ENCODE data around the gene TRABD2A. TPM values are rescaled to one million over a fixed set of nuclear protein-coding genes. Genes with fewer than 3 reads are reported as not detected.
A peak's percentile ranks its signal among the peaks of the same experiment; 100 is the strongest.

Gene TRABD2A
- total and polyA plus RNA-seq, 2 experiments from 2014 or later: not detected

DNA sequence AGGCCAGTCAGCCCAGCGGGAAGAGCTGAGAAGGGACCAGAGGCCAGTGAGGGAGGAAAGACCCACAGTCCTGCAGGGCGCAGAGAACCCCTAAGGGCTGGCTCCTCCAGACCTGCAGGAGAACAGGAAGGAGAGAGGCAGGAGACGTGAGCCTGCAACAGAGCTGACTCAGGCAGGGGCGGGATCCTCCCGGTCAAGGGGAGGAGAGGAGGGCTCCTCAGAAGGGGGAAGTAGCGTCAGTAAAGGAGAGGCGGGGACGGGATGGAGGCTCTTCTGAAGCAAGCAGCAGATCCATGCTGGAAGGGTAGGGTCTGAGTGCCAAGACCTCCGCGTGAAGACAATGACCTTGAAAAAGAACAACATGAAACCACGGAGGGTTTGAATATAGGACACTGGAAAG, 50.8 kb downstream of the TRABD2A start:
- Histone ChIP-seq H3K9me3 (ENCODE audit: low read depth) (no peaks in the 10 kb centered on the region), H3K36me3 (no peaks in the 10 kb centered on the region), H3K4me3 (no peak overlapping the region), H3K4me1 (ENCODE audit: low read depth) (no peaks in the 10 kb centered on the region), H3K27ac (no peak overlapping the region), H3K27me3 (no peaks in the 10 kb centered on the region)
- DNase-seq (ENCODE audit: low read depth in 1 of 2, low spot score in 1 of 2): peak in 1 of 2 donors; percentile 18
- no peak for TF ChIP-seq CTCF (IDR thresholded peaks at IDR 0.05; ENCODE audit: low read depth, low read length)

GRCh38 chr2:84829693-84830092, 51.2 kb downstream of the TRABD2A start:
- DNase-seq (ENCODE audit: low read depth in 1 of 2, low spot score in 1 of 2): no peak
- H3K9me3 ChIP-seq (ENCODE audit: low read depth): no peaks in the 10 kb centered on the region
- H3K36me3 ChIP-seq: no peaks in the 10 kb centered on the region
- no peak overlapping the region for H3K27ac ChIP-seq
- no peaks in the 10 kb centered on the region for H3K4me1 ChIP-seq (ENCODE audit: low read depth)
- no peak overlapping the region for H3K4me3 ChIP-seq
- no peaks in the 10 kb centered on the region for H3K27me3 ChIP-seq
- no peak for TF ChIP-seq CTCF (IDR thresholded peaks at IDR 0.05; ENCODE audit: low read depth, low read length)

- Histone ChIP-seq H3K36me3 (no peaks in the 10 kb centered on the region), H3K4me1 (ENCODE audit: low read depth) (no peaks in the 10 kb centered on the region), H3K4me3 (no peak overlapping the region), H3K27me3 (no peaks in the 10 kb centered on the region), H3K9me3 (ENCODE audit: low read depth) (no peaks in the 10 kb centered on the region), H3K27ac (no peak overlapping the region)
- no peak for TF ChIP-seq CTCF (IDR thresholded peaks at IDR 0.05; ENCODE audit: low read depth, low read length)
- no peak for DNase-seq (ENCODE audit: low read depth in 1 of 2, low spot score in 1 of 2)
Measured at GRCh38 chr2:84827978-84828575, 52.8 kb downstream of the TRABD2A start.

DNA sequence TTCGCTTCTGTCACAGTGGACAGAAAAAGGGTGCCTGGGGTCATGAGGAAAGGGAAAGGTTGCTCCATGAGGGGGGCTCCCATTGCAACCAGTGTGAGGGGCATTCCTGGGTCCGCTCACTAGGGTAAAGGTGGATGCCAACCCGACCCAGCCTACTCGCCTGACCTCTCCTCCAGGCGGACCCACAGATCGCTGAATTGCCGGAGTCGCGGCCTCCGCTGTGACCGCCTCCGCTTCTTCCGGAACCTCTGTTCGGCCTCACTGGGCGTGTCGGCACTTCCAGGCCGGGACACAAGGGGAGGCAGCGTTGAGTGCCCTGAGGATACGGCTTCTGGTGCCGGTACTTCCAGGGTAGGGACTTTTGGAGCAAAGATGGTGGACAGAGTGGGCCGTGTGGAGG, 57.1 kb downstream of the TRABD2A start:
- Histone ChIP-seq H3K9me3 (ENCODE audit: low read depth) (no peaks in the 10 kb centered on the region), H3K36me3 (no peaks in the 10 kb centered on the region), H3K27me3 (no peaks in the 10 kb centered on the region), H3K4me3 (no peak overlapping the region), H3K4me1 (ENCODE audit: low read depth) (no peaks in the 10 kb centered on the region), H3K27ac (no peak overlapping the region)
- no peak for DNase-seq (ENCODE audit: low read depth in 1 of 2, low spot score in 1 of 2)
- TF ChIP-seq CTCF (IDR thresholded peaks at IDR 0.05; ENCODE audit: low read depth, low read length): no peak

- Histone ChIP-seq H3K27me3 (no peaks in the 10 kb centered on the region), H3K36me3 (no peaks in the 10 kb centered on the region), H3K9me3 (ENCODE audit: low read depth) (no peaks in the 10 kb centered on the region), H3K4me1 (ENCODE audit: low read depth) (no peaks in the 10 kb centered on the region), H3K4me3 (no peak overlapping the region), H3K27ac (no peak overlapping the region)
- no peak for DNase-seq (ENCODE audit: low read depth in 1 of 2, low spot score in 1 of 2)
- no peak for TF ChIP-seq CTCF (IDR thresholded peaks at IDR 0.05; ENCODE audit: low read depth, low read length)
Measured at GRCh38 chr2:84823229-84823628, 57.7 kb downstream of the TRABD2A start.
